Tibial nerve (tissue), 4 donors: ENCODE data around the gene CRELD1.

Experiments used
- CTCF ChIP-seq, 5 experiments: fragments of 200-600 bp in 3 of 5; fragments of 450-650 bp in 2 of 5; sonication (generic) in 3 of 5; IDR thresholded peaks; one replicate each; pipeline ENCODE4 v1.5.1; 2016 to 2019; ENCODE audit warnings: antibody characterized with exemption in 5 of 5, mild to moderate bottlenecking in 3 of 5, moderate library complexity in 2 of 5
- EP300 ChIP-seq, 2 donors: sonication (generic); formaldehyde crosslinking; IDR thresholded peaks; one replicate each; pipeline ENCODE4 v1.6.1; 2017; ENCODE audit warnings: antibody characterized with exemption in 2 of 2, mild to moderate bottlenecking in 1 of 2
- POLR2A ChIP-seq, 2 donors: fragments of 450-650 bp; IDR thresholded peaks; one replicate each; pipeline ENCODE4 v1.6.1; 2017; ENCODE audit warnings: antibody characterized with exemption in 2 of 2, mild to moderate bottlenecking in 2 of 2, moderate library complexity in 2 of 2

- no peak for TF ChIP-seq POLR2A (IDR thresholded peaks at IDR 0.05)
- no peak for TF ChIP-seq CTCF (IDR thresholded peaks at IDR 0.05)
- TF ChIP-seq EP300 (IDR thresholded peaks at IDR 0.05): no peak
Observed at GRCh38 chr3:9948586-9948985, 15.0 kb downstream of the CRELD1 start.
